Globus pallidus (tissue), 1 donor: Measurements from ENCODE around the gene UBE2E2.
A peak's percentile ranks its signal among the peaks of the same experiment; 100 is the strongest.

ENCODE experiments used
- DNase-seq: peaks from one replicate; pipeline ENCODE4 v3.0.0-alpha.2; 2015; ENCODE audit warnings: low spot score

The UBE2E2 gene

GRCh38 chr3:23440416-23441294, 237.5 kb downstream of the UBE2E2 start:
- DNase-seq: no peak

GRCh38 chr3:23442598-23443383, 239.7 kb downstream of the UBE2E2 start:
- no peak for DNase-seq

GRCh38 chr3:23444386-23444785, 241.3 kb downstream of the UBE2E2 start:
- DNase-seq: no peak

- DNase-seq: no peak
Measured at GRCh38 chr3:23446301-23446700, 243.2 kb downstream of the UBE2E2 start.

DNA sequence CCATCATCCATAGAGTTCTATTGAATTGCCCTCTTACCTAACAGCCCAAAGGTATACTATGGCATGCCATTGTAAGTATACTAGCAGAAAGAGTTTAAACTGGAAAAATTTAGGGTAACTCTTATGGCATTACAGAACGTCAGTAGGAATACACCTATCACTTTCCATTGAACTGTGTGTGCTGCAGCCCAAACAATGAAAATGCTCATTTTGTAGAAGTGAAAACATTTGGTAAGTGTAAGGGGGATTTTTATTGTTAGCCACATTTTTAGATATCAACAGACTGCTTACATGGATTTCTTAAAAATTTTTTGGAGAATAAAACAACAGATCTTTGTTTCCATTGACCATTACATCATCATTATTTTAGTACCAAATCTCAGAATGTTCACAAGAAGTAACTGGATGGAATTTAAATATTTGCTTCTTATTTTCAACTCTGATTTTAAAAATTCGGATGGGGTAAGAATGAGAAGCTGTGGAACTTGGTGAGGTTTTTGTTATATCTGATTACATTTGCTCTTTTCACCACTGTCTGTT, 245.9 kb downstream of the UBE2E2 start:
- DNase-seq: no peak

GRCh38 chr3:23450051-23450450, 246.9 kb downstream of the UBE2E2 start:
- no peak for DNase-seq

GRCh38 chr3:23450806-23451205, 247.7 kb downstream of the UBE2E2 start:
- no peak for DNase-seq

DNA sequence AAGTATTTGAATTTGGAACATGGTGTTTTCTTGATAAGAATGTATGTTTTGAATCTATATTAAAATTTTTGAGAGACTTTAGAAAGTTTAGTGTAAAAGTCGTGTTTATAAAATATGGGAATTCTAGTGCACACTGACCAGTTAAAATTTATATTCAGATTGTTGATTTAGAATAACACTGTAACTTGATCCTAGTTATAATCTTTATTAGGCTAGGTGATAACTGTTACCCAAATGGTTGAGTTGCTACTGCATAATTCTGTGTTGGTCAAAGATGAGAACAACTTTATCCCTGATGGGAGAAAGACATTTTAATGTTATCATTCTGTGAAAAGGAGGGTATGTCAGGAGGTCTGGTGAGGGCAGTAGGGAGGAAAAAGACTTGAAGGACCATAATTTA, 249.3 kb downstream of the UBE2E2 start:
- no peak for DNase-seq

DNA sequence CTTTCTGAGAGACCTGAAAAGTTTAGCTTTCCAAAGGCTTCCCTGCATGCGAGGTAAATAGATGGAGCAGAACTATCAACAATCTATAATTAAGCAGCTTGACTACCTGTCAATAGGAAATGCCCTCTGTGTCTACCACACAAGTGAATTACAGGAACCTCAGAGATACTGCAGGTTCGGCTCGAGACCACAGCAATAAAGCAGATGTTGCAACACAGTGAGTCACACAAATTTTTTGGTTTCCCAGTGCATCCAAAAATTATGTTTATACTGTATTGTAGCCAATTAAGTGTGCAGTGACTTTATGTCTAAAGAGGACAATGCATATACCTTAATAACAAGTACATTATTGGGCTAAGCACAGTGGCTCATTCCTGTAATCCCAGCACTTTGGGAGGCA, 252.0 kb downstream of the UBE2E2 start:
- no peak for DNase-seq

GRCh38 chr3:23455775-23456174, 252.6 kb downstream of the UBE2E2 start:
- no peak for DNase-seq

GRCh38 chr3:23457697-23458096, 254.6 kb downstream of the UBE2E2 start:
- no peak for DNase-seq

DNA sequence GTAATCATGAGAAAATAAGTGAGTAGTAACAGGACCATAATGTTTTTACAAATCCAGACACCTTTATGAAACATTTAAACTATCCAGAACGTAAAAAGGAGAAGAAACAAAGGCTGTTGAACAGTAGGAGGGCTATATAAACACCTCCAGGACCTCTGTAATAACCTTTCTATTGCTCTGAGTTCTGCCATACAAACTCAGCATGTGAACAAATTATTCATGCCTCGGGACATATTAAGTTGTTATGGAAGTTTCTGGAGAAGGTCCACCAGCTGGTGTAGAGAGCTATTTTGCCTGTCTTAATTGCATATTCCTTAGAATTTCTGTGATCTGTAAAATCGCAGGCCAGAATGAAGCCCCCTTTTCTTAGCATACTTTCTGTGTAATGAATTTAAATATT, 256.3 kb downstream of the UBE2E2 start:
- DNase-seq: no peak

- no peak for DNase-seq
Measured at GRCh38 chr3:23459889-23460546, 256.9 kb downstream of the UBE2E2 start.

GRCh38 chr3:23461069-23461468, 257.9 kb downstream of the UBE2E2 start:
- no peak for DNase-seq

DNA sequence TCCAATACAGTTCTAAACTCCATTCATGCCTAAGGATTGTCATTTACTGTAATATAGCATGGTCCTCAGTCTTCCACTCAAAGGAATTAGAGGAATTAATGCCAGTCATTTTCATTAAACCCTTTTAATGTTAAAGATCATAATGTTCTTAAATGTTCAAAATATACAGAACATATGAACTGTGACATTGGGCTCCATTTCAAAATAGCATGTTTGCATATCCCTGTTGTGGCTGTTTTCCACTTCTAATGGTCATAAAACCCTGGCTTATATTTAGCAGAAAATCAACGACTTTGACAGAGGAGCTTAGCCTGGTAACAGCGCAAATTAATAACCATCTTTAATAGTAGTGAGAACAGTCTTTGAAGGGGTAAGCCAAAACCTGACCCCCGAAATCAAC, 260.7 kb downstream of the UBE2E2 start:
- no peak for DNase-seq

- no peak for DNase-seq
Measured at GRCh38 chr3:23465569-23465968, 262.4 kb downstream of the UBE2E2 start.

- no peak for DNase-seq
Measured at GRCh38 chr3:23468203-23468602, 265.1 kb downstream of the UBE2E2 start.

- DNase-seq: no peak
Measured at GRCh38 chr3:23474580-23475357, 271.6 kb downstream of the UBE2E2 start.

DNA sequence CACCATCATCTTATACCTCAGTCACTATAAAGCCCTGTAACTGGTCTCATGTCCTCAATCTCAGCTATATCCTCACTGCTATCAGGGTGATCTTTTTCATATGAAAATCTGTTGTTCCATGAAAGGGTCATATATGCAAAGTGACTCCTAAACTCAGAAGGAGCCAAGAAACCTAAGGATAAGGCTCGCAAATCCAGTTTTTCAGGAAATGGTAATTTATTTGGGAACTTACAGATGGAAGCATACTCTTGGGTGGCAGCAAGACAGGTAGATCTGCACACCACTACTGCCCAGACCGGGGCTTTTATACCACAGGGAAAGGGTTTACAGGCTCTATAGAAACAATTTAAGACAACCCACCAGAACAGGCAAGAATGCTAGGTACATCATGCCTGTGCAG, 272.3 kb downstream of the UBE2E2 start:
- no peak for DNase-seq

- no peak for DNase-seq
Measured at GRCh38 chr3:23479026-23479425, 275.9 kb downstream of the UBE2E2 start.

GRCh38 chr3:23479615-23480328, 276.6 kb downstream of the UBE2E2 start:
- DNase-seq: peak; percentile 28
